GM18907 (cell line): ENCODE data around the gene SLC29A3.

ENCODE experiments used
- ATAC-seq: cut with Tn5 transposase; IDR thresholded peaks from one replicate; pipeline ENCODE4 v1.9.1; 2021; ENCODE audit warnings: mild to moderate bottlenecking, moderate library complexity; ENCODE audit not compliant: unreplicated experiment

The SLC29A3 gene

GRCh38 chr10:71317739-71318138 lies 1.3 kb upstream of the SLC29A3 start:
- no peak for ATAC-seq

DNA sequence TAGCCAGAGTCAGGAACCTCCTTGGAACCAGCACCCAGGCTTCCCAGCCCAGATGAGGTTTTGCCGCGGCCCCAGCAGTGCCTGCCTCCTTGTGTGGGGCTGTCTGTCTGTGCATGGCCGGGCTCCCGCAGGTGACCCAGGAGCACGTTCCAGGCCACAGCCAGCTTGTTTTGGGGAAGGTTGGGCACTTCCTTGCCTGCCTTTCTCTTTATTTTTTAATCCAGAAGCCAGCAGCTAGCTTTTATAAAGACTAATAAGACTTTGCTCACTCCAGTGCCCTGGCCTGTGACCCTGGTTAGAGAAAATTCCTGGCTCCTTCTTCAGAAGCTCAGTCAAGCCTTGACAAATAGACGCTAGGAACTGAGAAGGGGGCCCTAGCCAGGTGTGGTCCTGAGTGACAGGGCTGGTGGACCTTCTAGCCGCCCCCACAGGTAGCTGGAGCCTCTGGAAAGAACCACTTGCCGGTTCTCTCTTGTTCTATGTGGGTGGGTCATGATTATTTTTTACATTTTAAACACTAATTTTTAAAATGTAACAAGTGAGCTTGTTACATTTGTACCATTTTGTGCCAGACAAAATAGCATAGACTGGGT lies 837 bp downstream of the SLC29A3 start:
- ATAC-seq = no peak

- ATAC-seq = no peak
Measured at GRCh38 chr10:71320592-71320991, 1.5 kb downstream of the SLC29A3 start.

- ATAC-seq = no peak
Measured at GRCh38 chr10:71321386-71321785, 2.3 kb downstream of the SLC29A3 start.

DNA sequence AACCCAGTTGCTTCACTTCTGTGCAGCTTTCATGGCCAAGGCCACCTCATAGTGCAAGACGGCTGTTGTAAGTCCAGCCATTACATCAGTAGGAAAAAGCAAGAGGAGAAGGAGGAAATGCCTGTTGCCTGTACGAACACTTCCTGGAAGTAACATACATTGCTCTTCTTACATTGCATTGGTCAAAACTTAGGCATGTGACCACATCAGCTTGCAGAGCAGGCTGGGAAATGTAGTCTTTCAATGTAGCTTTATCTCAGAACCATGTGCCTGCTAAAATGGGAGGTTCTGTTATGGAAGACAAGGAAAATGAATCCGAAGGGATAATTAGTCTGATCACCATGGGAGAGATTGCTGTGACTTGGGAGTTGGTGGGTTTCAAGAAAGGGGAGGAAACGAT lies 4.3 kb downstream of the SLC29A3 start:
- no peak for ATAC-seq

GRCh38 chr10:71324743-71325142 lies 5.7 kb downstream of the SLC29A3 start:
- no peak for ATAC-seq

GRCh38 chr10:71325267-71325666 lies 6.2 kb downstream of the SLC29A3 start:
- no peak for ATAC-seq

DNA sequence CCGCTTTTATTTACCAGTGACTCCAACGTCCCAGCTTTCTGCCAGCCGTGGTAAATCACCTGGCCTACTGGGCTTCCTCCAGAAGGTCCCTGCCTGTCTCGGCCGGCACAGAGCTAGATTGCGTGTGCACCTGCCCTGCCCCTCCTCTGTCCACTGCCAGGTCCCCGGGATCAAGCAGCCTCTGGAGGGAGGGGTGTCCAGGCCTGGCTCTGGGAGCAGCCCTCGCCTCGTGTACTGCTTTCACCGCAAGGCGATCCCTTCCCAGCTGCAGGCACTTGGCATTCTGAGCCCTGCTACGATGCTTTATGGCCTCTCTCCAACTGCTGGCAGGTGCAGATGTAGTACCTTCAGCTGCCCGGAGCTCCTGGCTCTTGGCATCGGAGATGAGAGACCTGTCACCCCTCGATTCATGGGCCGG lies 7.4 kb downstream of the SLC29A3 start:
- ATAC-seq = no peak

- no peak for ATAC-seq
Measured at GRCh38 chr10:71330789-71331404, 11.8 kb downstream of the SLC29A3 start.

DNA sequence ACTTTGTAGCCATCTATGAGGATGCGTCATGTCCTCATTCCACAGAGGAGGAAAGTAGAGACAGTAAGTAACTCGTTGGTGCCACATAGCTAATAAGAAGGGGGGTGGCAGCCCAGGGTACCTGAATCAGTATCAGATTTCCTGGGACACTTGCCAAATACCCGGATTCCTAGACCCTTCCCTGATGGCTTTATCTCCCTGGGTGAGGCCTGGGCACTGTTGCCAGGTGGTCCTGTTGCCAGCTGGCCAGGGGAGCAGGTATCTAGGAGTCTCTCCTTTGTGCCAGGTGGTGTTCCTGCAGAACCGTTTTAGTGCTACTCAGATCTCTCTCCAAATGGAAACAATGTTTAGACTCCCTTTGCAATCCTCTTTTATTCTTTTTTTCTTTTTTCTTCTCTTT lies 12.7 kb downstream of the SLC29A3 start:
- ATAC-seq = no peak

DNA sequence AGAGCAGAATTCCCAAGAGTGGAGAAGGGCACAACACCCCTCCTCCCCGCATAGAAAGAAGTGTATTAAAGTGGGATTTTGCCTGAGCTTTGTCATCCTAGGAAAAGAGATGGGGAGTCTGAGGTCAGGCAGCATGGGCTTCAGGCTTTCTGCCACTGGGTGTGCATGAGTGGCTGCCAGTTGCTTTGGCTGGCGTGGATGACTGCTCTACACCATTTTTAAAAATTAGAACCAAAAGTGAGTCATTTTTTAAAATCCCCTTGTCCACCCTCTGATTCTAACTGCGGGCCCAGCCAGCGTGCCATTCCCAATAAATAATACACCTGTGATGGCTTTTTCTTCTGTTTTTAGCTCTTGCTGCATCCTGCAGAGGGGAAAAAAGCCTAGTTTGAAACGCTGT lies 13.4 kb downstream of the SLC29A3 start:
- no peak for ATAC-seq

- ATAC-seq = no peak
Measured at GRCh38 chr10:71333129-71333887, 14.2 kb downstream of the SLC29A3 start.

DNA sequence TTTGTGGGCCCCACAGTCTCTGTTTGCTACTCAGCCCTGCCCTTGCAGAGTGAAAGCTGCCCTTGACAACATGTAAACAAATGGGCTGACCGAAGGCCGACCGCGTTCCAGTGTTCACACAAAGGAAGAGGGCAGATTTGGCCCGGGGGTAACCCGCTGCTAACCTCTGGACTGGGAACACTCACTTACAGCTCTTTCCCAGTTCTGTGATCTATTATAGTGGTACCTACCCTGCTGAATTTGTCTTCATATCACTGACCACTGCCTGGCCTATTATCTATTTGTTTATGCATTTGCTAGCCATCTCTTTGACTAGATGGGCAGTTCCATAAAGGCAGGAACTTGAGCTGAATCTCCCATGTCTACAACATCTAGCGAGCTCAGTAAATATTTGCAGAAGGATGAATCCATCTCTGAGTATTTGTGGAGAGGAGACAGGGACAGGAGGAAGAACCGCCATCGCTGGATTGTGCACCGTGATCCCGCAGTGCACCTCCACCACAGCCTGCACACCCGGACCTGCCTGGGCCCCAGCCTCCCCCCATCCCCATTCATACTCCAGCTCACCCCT lies 15.2 kb downstream of the SLC29A3 start:
- ATAC-seq = no peak

- ATAC-seq = no peak
Measured at GRCh38 chr10:71335173-71335708, 16.2 kb downstream of the SLC29A3 start.

DNA sequence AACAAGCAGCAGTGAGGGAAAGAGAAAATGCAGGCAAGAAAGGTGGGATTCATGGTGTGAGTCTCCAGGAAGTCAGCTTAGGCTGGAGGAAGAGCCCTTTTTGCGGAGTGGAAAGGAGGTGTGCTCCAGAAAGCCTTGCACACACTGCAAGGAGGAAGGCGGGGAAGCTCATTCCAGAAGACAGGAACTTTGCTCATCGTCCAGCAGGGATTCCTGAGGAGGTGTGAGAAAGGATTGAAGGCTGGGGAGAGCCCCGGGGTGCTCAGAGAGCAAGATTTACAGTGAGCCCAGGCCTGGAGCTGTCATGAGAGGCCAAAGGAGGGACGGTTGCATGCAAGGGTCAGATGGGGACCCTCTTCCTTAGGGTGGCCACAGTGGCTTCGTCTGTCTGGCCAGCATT lies 17.6 kb downstream of the SLC29A3 start:
- ATAC-seq = no peak

DNA sequence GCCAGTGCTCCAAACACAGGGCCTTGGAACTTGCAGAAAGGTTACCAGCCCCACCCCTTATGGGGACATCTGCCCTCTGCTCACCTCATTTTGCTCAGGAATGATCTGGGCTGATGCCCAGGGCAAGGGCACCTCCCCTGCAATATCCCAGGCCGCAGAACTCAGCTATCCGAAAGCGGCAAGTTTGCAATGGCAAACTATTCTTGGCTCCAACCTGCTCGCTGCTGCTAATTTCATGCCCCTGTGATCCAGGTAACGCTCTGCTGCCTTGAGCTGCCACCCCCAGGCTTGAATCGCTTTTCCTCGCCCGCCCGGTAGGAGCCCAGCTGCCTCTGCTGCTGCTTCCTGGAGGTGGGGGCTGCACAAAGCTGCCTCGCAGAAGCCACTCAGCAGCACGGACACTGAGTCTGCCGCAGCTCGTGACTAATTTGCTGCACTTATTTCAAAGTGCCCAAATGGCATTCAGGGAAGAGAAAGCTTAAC lies 18.2 kb downstream of the SLC29A3 start:
- ATAC-seq = no peak

DNA sequence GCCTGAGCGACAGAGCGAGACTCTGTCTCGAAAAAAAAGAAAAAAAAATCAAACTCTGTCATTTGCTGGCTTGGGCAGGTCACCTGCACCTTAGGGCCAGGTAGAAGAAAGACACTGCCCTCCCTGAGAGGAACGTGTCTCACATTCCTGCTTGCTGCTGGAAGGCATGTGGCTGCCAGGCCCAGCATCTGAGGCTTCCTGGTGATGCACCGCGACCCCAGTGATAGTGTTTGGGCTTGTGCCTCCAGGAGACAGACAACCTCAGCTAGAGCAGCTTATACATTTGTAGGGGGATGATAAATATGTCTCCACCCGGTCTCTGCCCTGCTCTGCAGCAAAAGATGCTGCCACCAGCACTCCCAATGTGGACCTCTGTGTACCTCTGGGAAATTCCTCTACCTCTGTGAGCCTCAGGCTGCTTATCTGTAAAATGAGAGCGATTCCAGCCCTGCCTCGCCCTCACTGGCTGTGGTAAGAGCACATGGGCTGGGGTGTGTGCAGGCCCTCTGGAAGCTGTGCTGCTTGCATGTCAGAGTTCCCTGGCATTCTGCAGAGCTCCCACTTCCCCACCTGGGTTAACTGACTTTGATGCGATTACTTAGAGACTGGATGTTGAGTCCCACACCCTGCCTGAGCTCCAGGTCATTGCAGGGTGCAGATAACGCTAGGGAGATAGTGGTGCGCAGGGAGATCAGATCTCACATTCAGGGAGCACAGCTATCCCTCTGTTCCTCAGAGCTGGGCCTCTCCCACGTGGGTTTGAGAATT lies 19.9 kb downstream of the SLC29A3 start:
- ATAC-seq = no peak

DNA sequence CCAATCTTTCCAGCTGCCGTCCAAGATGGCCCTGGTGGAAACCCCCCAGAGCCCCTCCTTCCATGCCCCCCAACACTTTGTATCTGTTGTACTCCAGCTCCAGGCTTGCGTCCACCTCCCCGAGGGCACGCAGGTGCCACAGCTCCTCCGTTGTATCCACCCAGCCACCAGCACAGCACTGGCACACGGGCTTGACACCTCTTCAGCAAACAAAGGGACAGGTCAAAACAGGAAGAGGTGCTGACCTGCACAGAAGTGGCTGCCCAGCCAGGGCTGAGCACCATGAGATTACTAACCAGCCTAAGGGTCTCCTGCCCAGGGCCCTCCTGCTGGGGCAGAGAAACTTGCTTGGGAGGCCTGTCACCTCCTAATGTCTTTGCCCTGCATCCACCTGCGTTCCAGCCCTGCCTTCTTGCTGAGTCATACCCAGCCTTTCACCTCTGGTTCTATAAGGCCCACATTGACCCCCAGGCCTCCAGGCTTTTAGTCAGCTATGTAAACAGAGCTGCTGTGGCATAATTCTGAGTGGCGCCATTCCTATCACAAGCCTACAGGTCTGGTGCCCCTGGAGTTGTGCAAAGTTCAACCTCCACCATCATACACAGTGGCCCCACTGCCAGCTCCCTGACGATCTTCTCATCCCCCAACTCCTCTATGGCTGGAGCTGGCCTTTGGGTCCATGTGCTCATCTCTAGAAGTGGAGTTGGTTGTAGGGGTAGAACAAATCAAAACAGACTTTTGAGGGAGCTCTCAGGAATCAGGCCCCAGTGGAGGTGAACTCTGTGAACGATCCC lies 20.9 kb downstream of the SLC29A3 start:
- no peak for ATAC-seq

- ATAC-seq = no peak
Measured at GRCh38 chr10:71342573-71343391, 23.7 kb downstream of the SLC29A3 start.
